Lung (tissue), 12 donors: ENCODE data around the gene SYT1. TPM values are rescaled to one million over a fixed set of nuclear protein-coding genes. Genes with fewer than 3 reads are reported as not detected.

Experiments
- ATAC-seq: fragments of 200-7000 bp; cut with Tn5 transposase; one replicate; pipeline ENCODE4 v1.9.1; 2020; ENCODE audit warnings: moderate number of reproducible peaks; ENCODE audit not compliant: insufficient read depth, low FRiP score
- DNase-seq, 3 donors: peaks; one replicate each; pipeline ENCODE4 v3.0.0-alpha.2; 2013 to 2017
- H3K27ac ChIP-seq, 2 donors: one replicate each; pipeline ENCODE4 v1.5.1; 2013; ENCODE audit warnings: mild to moderate bottlenecking in 2 of 2, moderate library complexity in 2 of 2, control low read depth in 1 of 2, inconsistent platforms in 1 of 2, low read depth in 1 of 2, low read length in 1 of 2
- H3K27me3 ChIP-seq, 3 donors: one replicate each; pipeline ENCODE4 v1.5.1; 2013; ENCODE audit warnings: low read length in 2 of 3; ENCODE audit not compliant: control insufficient read depth in 3 of 3, insufficient read depth in 3 of 3
- H3K36me3 ChIP-seq, 4 donors: one replicate each; pipeline ENCODE4 v1.5.1; 2013; ENCODE audit warnings: low read length in 4 of 4, mild to moderate bottlenecking in 1 of 4, moderate library complexity in 1 of 4; ENCODE audit not compliant: control insufficient read depth in 4 of 4, insufficient read depth in 4 of 4
- H3K4me1 ChIP-seq, 5 donors: one replicate each; pipeline ENCODE4 v1.5.1; 2013; ENCODE audit warnings: low read length in 5 of 5, mild to moderate bottlenecking in 2 of 5, moderate library complexity in 1 of 5; ENCODE audit not compliant: control insufficient read depth in 5 of 5, insufficient read depth in 5 of 5
- H3K4me3 ChIP-seq: one replicate; pipeline ENCODE4 v1.5.1; 2013; ENCODE audit warnings: mild to moderate bottlenecking, control low read depth, moderate library complexity
- H3K9ac ChIP-seq, 2 donors: one replicate each; pipeline ENCODE4 v1.5.1; 2013; ENCODE audit warnings: low read length in 2 of 2, control low read depth in 1 of 2; ENCODE audit not compliant: insufficient read depth in 1 of 2
- H3K9me3 ChIP-seq, 4 donors: one replicate each; pipeline ENCODE4 v1.5.1; 2013; ENCODE audit warnings: low read length in 3 of 4, mild to moderate bottlenecking in 1 of 4, moderate library complexity in 1 of 4; ENCODE audit not compliant: control insufficient read depth in 4 of 4, insufficient read depth in 3 of 4
- WGBS, 2 donors: extraction: QIAGEN DNeasy Blood & Tissue Kit; methylation state at CpG; one replicate each; pipeline ENCODE4 v1.1.7; 2013; 5-methylcytosine and 5-hydroxymethylcytosine counted together
- polyA plus RNA-seq, 2 donors: library from polyadenylated mRNA; stranded (reverse); fragments of 200-250 nt; gene quantifications; one replicate each; pipeline ENCODE4 v1.2.1, GENCODE V29; 2013
- total RNA-seq, 2 donors: library from RNA; depleted of rRNA in 1 of 2; stranded (reverse); fragments of >200 nt in 1 of 2; gene quantifications; one replicate each; pipeline ENCODE4 v1.2.1, GENCODE V29; 2014 to 2021
- TF ChIP-seq, protein P1 (sequence below): IDR thresholded peaks from 2 replicates; pipeline ENCODE4 v1.5.1; 2012; ENCODE audit warnings: mild to moderate bottlenecking; ENCODE audit errors: control extremely low read depth, extremely low read depth
- donor health status: control.
- donor health status: control.
- donor health status: Bipolar disorder and iron deficiency.
- donor health status: healthy.
- donor health status: DM: yes; HTN: yes; CAD: no.

Gene SYT1
- total and polyA plus RNA-seq, 4 donors = 0.05 to 3.2 (median 0.46) TPM

DNA sequence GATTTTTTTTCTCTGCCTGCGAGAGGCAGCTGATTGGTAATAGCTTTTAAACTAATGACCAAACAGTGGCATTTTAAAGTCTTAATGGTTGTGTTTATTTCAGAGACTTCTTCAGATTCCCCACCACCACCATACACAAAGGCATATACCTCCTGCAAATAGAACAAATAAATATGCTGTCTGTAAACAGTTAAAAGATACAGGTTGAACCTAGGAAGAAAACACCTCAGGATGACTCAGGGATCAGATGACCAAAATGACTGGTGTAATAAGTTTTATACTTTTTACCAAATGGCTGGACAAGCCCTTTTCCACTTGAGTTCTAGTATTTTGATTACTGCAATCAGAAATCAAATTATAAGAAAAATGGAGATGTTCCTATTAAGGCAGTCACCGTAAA, 462.1 kb downstream of the SYT1 start:
- no peak overlapping the region for H3K27ac ChIP-seq
- 91 to 97% methylated on average over 2 of the region's 2 CpGs for WGBS, 2 donors
- no peak overlapping the region for H3K4me3 ChIP-seq
- no peaks in the 10 kb centered on the region for H3K36me3 ChIP-seq
- TF ChIP-seq, protein P1, sequence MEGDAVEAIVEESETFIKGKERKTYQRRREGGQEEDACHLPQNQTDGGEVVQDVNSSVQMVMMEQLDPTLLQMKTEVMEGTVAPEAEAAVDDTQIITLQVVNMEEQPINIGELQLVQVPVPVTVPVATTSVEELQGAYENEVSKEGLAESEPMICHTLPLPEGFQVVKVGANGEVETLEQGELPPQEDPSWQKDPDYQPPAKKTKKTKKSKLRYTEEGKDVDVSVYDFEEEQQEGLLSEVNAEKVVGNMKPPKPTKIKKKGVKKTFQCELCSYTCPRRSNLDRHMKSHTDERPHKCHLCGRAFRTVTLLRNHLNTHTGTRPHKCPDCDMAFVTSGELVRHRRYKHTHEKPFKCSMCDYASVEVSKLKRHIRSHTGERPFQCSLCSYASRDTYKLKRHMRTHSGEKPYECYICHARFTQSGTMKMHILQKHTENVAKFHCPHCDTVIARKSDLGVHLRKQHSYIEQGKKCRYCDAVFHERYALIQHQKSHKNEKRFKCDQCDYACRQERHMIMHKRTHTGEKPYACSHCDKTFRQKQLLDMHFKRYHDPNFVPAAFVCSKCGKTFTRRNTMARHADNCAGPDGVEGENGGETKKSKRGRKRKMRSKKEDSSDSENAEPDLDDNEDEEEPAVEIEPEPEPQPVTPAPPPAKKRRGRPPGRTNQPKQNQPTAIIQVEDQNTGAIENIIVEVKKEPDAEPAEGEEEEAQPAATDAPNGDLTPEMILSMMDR = no peak
- DNase-seq = no peak
- no peak for ATAC-seq
- H3K9ac ChIP-seq = no peak overlapping the region
- no peaks in the 10 kb centered on the region for H3K27me3 ChIP-seq
- peaks cover 0 to 6% (median 0%) of the 10 kb centered on the region in 5 donors for H3K4me1 ChIP-seq
- no peaks in the 10 kb centered on the region for H3K9me3 ChIP-seq

DNA sequence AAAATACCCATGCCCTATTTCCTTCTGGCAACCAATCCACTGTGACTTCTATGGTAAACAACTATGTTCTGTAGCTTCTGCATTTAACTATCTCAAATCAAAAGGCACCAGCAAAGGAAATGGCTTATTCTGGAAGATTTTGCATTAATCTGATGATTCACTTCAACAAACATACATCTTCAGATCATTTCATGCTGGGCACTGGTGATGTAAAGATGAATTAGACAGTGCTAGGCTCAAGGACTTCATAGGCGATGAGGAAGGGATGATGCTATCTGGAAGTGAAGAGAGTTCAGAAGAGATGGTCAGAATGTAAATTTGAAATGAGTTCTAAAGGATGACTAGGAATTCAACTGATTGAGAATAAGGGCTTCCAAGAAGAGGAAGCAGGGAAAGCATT, 462.9 kb downstream of the SYT1 start:
- H3K9ac ChIP-seq = no peak overlapping the region
- ATAC-seq (no peak), DNase-seq (no peak)
- 87 to 100% methylated on average over 1 of the region's 1 CpG for WGBS, 2 donors
- TF ChIP-seq, protein P1 = no peak
- H3K4me1 ChIP-seq = peaks cover 0 to 6% (median 0%) of the 10 kb centered on the region in 5 donors
- H3K4me3 ChIP-seq = no peak overlapping the region
- H3K27ac ChIP-seq = no peak overlapping the region
- H3K27me3 ChIP-seq = no peaks in the 10 kb centered on the region
- H3K36me3 ChIP-seq = no peaks in the 10 kb centered on the region
- H3K9me3 ChIP-seq = no peaks in the 10 kb centered on the region

DNA sequence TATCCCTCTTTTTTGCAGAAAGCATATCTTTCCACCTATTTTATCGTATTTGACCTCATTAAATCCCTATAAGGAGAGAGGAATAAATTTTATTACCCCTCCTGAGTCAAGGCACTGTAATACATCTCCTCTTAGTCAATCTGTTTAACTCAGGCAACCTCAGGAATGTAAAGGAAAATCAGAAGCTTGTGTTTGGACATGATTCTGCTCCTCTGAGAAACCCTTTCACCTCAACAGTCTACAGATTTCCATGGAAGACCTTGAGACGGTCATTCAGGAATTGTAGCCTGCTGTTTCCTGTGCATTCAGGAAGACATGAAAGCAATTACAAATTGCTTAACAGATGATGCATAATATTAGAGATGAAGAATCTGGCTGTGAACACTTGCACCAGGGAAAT, 465.4 kb downstream of the SYT1 start:
- DNase-seq (no peak), ATAC-seq (no peak)
- H3K9me3 ChIP-seq = no peaks in the 10 kb centered on the region
- WGBS, 2 donors = 79 to 88% methylated on average over 2 of the region's 2 CpGs
- H3K4me1 ChIP-seq = peaks cover 0 to 6% (median 0%) of the 10 kb centered on the region in 5 donors
- no peaks in the 10 kb centered on the region for H3K36me3 ChIP-seq
- no peak overlapping the region for H3K27ac ChIP-seq
- no peak overlapping the region for H3K4me3 ChIP-seq
- H3K9ac ChIP-seq = no peak overlapping the region
- TF ChIP-seq, protein P1 = no peak
- H3K27me3 ChIP-seq = no peaks in the 10 kb centered on the region

DNA sequence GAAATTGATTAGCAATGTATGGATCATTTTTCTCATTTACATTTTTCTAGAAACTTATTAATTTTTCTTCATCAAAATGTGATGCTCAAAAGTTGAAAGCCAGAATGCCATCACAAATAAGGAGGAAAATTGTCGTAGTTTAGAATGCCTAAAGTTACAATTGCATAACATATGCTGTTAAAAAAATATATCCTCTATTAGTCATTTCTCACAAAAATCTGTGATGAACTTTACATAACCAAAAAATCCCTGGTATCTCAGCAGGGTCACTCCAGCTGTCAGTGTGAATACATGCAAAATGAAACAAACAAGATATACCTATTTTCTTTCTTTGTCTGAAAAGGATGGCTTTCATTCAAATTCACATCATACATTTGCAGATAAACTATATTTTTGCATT, 467.3 kb downstream of the SYT1 start:
- Histone ChIP-seq H3K4me3 (no peak overlapping the region), H3K9me3 (no peaks in the 10 kb centered on the region), H3K9ac (no peak overlapping the region), H3K4me1 (peaks cover 0 to 3% (median 0%) of the 10 kb centered on the region in 5 donors), H3K27ac (no peak overlapping the region), H3K27me3 (no peaks in the 10 kb centered on the region), H3K36me3 (no peaks in the 10 kb centered on the region)
- ATAC-seq (no peak), DNase-seq (no peak)
- WGBS, 2 donors = 85 to 88% methylated on average over 1 of the region's 1 CpG
- TF ChIP-seq, protein P1 = no peak
